ENCODE results near the gene VPS13D. TPM values are rescaled to one million over a fixed set of nuclear protein-coding genes. Genes with fewer than 3 reads are reported as not detected.

Gene VPS13D
- total and polyA plus RNA-seq, 2 of the 4 experiments (the other 2 are of a cell fraction) = 9.0 to 16.3 TPM

- ATAC-seq (ENCODE audit: low read depth) (no peak), DNase-seq (no peak)
- Histone ChIP-seq H3K56ac (ENCODE audit: extremely low read depth, insufficient read depth, low read length) (no peak overlapping the region), H2AFZ (replicated peaks; ENCODE audit: low read length, poor library complexity) (no peak overlapping the region), H3K27me3 (ENCODE audit: control insufficient read depth, insufficient read depth, low read length) (no peaks in the 10 kb centered on the region), H3K36me3 (ENCODE audit: control insufficient read depth, insufficient read depth, low read length) (peaks cover 32% of the 10 kb centered on the region), H2AK5ac (ENCODE audit: low read depth, low read length) (no peak overlapping the region), H4K20me1 (ENCODE audit: insufficient read depth, low read length) (peaks cover 4% of the 10 kb centered on the region; the same call in 1 of the 2 replicates), H3K9me3 (ENCODE audit: control insufficient read depth, insufficient read depth, low read length) (no peaks in the 10 kb centered on the region), H4K5ac (ENCODE audit: low read depth, low read length) (no peak overlapping the region), H3K9ac (ENCODE audit: low read depth, low read length) (no peak overlapping the region), H3K14ac (replicated peaks; ENCODE audit: low read depth, low read length) (no peak overlapping the region), H2BK15ac (ENCODE audit: low read depth, low read length) (no peak overlapping the region), H3K9me1 (ENCODE audit: insufficient read depth, low read length) (peaks cover 6% of the 10 kb centered on the region; the same call in 1 of the 2 replicates), H2BK20ac (ENCODE audit: low read depth, low read length) (no peak overlapping the region), H3K27ac (ENCODE audit: insufficient read depth, low read length) (no peak overlapping the region), H3K79me1 (ENCODE audit: low read depth in 1 of 2, low read length in 2 of 2) (peaks cover 8 to 18% of the 10 kb centered on the region in 2 experiments; a peak in 3 of 4 replicates), H3K4ac (ENCODE audit: low read depth, low read length) (no peak overlapping the region), H4K91ac (ENCODE audit: insufficient read depth, low read depth, low read length) (no peak overlapping the region), H2AK9ac (replicated peaks; ENCODE audit: low read depth, low read length, poor library complexity) (no peak overlapping the region), H3K18ac (ENCODE audit: low read depth, low read length) (no peak overlapping the region), H3K23ac (ENCODE audit: low read depth, low read length) (no peak overlapping the region), H2BK5ac (ENCODE audit: low read depth, low read length, poor library complexity, severe bottlenecking) (no peak overlapping the region), H3K4me2 (ENCODE audit: low read depth, low read length) (no peak overlapping the region), H4K8ac (ENCODE audit: low read depth in 2 of 2, low read length in 2 of 2) (no peak overlapping the region), H3K4me3 (ENCODE audit: insufficient read depth, low read depth, low read length) (no peak overlapping the region), H2BK120ac (ENCODE audit: low read depth, low read length) (no peak overlapping the region), H3K4me1 (ENCODE audit: control insufficient read depth, insufficient read depth, low read length) (no peaks in the 10 kb centered on the region)
- intact Hi-C loops (cut with micrococcal nuclease) = no loop called here
- POLR2A ChIA-PET (ENCODE audit: unreplicated experiment) = no interaction called here
- WGBS, 2 experiments (ENCODE audit: extremely low coverage in 2 of 2, insufficient read length in 1 of 2) = no CpG with 5 or more reads among the region's 1 CpG
- CTCF ChIA-PET = no interaction called here
- in situ Hi-C loops (cut with MboI; ENCODE audit: low sequenced_read_pairs) = no loop called here
- TF ChIP-seq MAFK (IDR thresholded peaks at IDR 0.05; ENCODE audit: low read depth, low read length) (no peak), RAD21 (IDR thresholded peaks at IDR 0.05; ENCODE audit: low read length) (no peak), MXI1 (IDR thresholded peaks at IDR 0.05; ENCODE audit: borderline replicate concordance, low read depth, low read length) (no peak), BHLHE40 (IDR thresholded peaks at IDR 0.05; ENCODE audit: low read depth, low read length) (no peak), SMC3 (IDR thresholded peaks at IDR 0.05; ENCODE audit: low read depth, low read length) (no peak), ELK1 (IDR thresholded peaks at IDR 0.05; ENCODE audit: borderline replicate concordance, low read depth, low read length) (no peak), FOS (IDR thresholded peaks at IDR 0.05; ENCODE audit: low read depth, low read length) (no peak), CHD1 (IDR thresholded peaks at IDR 0.05; ENCODE audit: low read depth, low read length) (no peak), RFX5 (IDR thresholded peaks at IDR 0.05; ENCODE audit: low read depth, low read length) (no peak), MAZ (IDR thresholded peaks at IDR 0.05; ENCODE audit: borderline replicate concordance, low read depth, low read length) (no peak), POLR2A (IDR thresholded peaks at IDR 0.05; ENCODE audit: low read depth, low read length) (no peak), RCOR1 (IDR thresholded peaks at IDR 0.05; ENCODE audit: insufficient replicate concordance, low read length) (no peak), CEBPB (IDR thresholded peaks at IDR 0.05; ENCODE audit: low read depth, low read length) (no peak), CTCF (conservative IDR thresholded peaks at IDR 0.05; ENCODE audit: low read depth, low read length) (no peak)
- TF ChIP-seq, protein P1, sequence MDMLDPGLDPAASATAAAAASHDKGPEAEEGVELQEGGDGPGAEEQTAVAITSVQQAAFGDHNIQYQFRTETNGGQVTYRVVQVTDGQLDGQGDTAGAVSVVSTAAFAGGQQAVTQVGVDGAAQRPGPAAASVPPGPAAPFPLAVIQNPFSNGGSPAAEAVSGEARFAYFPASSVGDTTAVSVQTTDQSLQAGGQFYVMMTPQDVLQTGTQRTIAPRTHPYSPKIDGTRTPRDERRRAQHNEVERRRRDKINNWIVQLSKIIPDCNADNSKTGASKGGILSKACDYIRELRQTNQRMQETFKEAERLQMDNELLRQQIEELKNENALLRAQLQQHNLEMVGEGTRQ (IDR thresholded peaks at IDR 0.05; ENCODE audit: low read depth, low read length) = no peak
- dilution Hi-C loops (cut with HindIII; ENCODE audit: low sequenced_read_pairs, unreplicated experiment) = no loop called here
- no TSS peak for BruUV-seq (replicated peaks)
Measured at GRCh38 chr1:12290828-12291227, 61.0 kb downstream of the VPS13D start.
